GM19023 (cell line): ENCODE results near the gene CCDC85B.

Experiments used
- ATAC-seq: cut with Tn5 transposase; IDR thresholded peaks from one replicate; pipeline ENCODE4 v1.9.1; 2021; ENCODE audit warnings: mild to moderate bottlenecking, moderate library complexity; ENCODE audit not compliant: unreplicated experiment

The CCDC85B gene

GRCh38 chr11:65857500-65857852, 33.0 kb upstream of the CCDC85B start:
- peak; percentile 2 for ATAC-seq

DNA sequence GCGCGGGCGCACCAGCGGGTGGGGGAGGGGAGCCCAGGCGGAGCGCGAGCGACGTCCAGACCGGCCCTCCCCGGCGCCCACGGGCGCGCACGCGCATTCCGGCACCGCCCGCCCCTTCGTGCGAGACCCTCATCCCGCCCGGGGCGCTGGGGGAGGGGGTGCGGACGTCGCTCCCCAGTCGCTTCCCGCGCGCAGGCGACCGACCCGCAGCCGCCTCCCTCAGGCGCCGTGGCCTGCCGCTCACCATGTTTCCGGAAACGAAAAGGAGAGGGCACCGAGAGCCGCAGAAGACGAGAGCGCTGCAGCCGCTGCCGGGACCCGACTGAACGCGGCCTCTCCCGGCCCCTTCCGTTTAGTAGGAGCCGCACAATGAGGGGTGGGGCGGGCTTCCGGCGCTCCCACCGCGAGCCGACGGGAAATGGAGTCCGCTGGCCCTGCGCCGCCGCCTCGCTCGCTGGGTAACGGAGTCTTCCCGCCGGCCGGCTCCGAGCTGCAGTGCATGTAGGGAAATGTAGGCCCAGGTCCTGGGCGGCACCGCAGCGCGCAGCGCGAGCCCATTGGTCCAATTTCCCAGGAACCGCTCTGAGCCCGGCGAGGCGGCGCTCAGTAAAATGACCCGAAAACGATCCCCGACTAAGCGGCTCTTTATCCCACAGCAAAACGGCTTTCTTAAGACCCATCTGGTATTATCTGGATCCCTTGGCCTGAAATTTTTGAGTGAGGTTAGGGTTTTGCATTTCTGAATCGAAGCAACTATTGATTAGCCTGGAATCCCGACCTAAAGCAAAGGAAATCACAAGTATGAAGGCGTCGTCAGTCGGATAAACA, 32.4 kb upstream of the CCDC85B start, which contains the start of gene CFL1:
Gene CFL1, minus strand, starts transcription at position 328 of the 828 bp plus-strand sequence. Its CDS starts 81 bp downstream, at position 247.
- peak; percentile 38 for ATAC-seq

DNA sequence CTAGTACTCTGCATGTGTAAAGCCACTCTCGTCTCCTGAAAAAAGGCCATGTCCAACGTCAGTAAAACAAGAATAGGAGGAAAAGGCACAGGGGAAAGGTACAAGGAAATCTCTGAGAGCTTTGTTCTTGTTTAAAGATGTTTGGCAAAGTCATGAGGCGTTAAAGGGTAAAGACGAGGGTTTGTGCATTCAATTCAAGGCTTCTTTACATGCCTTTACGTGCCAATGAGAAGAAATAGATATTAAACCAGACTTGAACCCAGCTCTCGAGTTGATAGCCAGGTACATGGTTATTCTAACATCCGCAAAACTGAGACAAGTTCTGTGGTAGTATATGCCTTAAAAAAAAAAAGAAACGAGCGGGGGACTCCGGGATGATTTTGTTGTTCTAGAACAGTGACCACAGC, 31.8 kb upstream of the CCDC85B start:
- no peak for ATAC-seq

DNA sequence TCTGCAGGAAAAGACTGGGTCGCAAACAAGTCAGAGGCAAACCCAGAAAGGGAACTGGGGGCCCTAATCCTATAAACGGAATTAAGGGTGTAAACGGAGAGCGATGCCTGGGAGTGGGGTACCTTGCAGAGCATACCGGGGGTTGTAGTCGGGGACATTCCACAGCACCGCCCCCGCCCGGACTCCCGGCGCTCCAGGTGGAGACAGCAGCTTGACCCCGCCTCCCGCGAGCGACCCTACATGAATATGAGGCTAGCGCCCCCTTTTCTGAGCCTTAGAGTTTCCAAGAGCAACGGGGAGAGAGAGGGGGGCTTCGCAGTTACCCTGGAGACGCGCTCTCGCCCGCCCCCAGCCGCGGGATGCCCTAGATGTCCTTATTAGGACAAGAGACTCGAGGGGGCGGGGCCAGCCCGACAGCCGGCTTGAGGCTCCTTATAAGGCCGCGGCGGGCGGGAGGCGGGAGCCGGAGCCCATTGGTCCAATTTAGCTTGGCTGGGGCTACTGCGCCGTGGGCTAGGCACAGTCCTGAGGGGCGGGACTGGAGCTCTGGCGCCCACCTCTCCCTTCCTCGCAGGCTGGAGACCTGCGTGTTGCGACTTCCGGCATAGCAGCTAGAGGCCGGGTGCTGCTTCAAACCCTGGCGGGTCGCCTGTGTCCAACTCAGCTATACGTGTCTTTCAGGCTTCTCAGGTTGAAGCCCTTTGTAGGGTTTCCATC, 31.2 kb upstream of the CCDC85B start:
- ATAC-seq = peak; percentile 50

DNA sequence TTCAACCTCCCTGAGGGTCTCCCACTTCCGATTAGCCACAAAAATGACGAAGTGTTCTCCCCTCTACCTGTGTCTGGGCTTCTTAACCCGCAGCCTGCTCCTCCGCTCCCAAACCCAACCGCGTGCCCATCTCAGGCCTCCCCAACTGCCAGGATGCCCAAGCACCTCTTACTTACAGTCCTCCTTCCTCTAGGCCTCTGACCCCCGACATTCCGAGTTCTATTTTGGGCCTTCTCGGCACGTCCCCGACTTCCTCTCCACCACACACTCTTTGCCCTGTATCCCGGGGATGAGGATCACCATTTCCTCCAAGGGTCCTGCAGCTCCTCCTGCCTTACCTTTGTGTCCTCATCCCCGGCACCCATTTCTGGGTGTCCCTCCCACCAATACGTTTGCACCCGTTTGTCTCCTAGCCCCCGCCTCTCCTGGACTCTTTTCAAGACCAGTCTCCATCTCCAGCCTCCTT, 30.6 kb upstream of the CCDC85B start:
- no peak for ATAC-seq

GRCh38 chr11:65860278-65861164, 30.0 kb upstream of the CCDC85B start, which contains the start of gene MUS81:
Gene MUS81, plus strand, starts transcription at chr11:65860433. Its CDS starts 321 bp downstream, at chr11:65860754.
- peak; percentile 30 for ATAC-seq

DNA sequence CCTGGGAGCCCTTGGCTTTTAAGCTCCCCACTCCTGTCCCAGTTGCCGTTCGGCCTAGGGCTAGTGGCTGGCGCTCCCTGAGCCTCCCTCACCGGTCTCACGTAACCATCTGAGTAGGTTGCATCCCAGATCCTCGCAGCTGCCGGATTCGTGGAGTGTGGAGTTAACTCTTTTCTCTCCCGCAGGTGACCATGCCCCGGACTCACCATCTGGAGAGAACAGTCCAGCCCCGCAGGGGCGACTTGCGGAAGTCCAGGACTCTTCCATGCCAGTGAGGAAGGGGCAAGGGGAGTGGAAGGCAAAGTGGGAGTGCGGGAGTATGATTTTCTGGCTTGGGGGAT, 29.3 kb upstream of the CCDC85B start:
- ATAC-seq = no peak

DNA sequence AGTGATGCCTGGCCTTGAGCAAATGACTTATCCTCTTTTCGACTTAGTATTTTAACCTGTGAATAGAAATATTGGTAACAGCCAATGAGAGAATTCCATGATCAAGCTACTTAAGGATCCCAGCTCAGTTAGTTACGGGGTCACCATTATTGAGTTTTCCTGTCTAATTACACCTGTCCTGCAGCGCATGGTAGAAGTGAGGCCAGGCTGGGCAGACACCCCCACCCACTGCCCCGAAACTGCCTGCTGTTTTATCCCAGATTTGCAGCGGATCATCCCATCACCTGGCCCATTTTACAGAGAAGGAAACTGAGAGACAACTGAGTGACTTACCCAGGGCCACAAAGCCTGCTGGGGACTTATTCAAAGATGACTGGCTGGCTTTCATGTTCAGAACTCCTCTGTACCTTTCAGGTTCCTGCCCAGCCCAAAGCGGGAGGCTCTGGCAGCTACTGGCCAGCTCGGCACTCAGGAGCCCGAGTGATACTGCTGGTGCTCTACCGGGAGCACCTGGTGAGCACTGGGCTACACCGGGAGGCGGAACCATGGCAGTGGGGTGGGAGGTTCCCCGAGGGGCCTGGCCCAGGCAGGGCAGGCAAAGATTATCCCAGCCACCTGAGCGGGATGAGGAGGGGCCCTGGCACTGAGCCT, 28.8 kb upstream of the CCDC85B start:
- no peak for ATAC-seq

- ATAC-seq = no peak
Measured at GRCh38 chr11:65862191-65862735, 28.2 kb upstream of the CCDC85B start.

DNA sequence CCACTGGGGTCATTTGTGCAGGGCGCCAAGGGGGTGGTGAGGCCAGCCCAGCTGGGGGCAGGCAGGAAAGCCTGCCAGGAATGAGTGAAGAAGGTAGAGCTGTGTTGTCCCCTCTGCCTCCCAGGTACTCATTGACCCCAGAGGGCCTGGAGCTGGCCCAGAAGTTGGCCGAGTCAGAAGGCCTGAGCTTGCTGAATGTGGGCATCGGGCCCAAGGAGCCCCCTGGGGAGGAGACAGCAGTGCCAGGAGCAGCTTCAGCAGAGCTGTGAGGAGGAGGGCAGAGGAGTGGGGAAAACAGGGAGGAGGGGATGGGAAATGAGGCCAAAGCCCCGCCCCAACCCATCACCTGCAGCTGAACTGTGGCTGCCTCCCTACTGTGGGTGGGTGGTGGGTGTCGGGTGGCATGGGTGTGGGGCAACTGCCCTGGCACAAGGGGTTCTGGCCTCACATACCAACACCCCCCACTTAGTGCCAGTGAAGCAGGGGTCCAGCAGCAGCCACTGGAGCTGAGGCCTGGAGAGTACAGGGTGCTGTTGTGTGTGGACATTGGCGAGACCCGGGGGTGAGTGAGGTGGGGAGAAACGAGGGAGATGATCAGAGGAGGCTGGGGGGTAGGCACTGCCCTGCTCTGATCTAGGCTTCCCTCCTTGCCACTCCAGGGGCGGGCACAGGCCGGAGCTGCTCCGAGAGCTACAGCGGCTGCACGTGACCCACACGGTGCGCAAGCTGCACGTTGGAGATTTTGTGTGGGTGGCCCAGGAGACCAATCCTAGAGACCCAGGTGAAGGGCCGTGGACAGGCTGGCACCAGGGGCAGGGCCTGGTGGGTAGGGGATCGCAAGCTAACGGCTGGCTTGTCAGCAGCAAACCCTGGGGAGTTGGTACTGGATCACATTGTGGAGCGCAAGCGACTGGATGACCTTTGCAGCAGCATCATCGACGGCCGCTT, 27.3 kb upstream of the CCDC85B start:
- ATAC-seq = no peak

DNA sequence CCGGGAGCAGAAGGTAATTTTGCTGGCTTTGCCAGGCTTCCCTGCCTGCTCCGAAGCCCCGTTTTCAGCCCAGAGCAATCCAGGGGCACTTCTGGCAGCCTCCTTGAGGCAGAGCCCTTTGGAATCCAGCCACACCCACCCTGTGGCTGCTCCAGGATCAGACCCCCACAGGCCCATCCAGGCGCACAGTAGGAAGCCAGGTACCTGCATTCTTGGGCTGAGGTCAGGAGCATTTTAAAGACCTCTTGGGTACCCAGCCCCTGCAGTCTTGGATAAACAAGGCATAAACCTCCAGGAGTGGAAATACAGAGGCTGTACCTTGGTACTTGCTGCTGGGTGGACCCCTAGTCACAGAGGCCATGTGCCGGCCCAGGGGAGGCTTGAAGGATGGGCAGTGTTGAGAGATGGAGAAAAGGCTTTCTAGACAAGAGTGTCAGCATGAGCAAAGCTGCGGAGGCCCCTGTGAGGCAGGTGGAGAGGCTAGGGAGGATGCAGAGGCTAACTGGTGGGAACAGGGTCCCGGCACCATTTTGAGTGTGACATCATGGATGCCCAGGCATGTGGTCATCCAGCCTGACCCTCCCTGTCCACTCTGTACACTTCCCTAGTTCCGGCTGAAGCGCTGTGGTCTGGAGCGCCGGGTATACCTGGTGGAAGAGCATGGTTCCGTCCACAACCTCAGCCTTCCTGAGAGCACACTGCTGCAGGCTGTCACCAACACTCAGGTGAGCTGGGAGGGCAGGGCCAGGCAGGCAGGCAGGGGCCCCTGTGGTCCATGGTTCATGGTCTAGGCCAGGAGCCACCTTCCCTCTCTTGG, 26.4 kb upstream of the CCDC85B start:
- no peak for ATAC-seq

- ATAC-seq = no peak
Measured at GRCh38 chr11:65864706-65865471, 25.6 kb upstream of the CCDC85B start.

GRCh38 chr11:65865550-65866172, 24.8 kb upstream of the CCDC85B start:
- ATAC-seq = no peak

GRCh38 chr11:65866509-65867283, 23.8 kb upstream of the CCDC85B start:
- no peak for ATAC-seq

DNA sequence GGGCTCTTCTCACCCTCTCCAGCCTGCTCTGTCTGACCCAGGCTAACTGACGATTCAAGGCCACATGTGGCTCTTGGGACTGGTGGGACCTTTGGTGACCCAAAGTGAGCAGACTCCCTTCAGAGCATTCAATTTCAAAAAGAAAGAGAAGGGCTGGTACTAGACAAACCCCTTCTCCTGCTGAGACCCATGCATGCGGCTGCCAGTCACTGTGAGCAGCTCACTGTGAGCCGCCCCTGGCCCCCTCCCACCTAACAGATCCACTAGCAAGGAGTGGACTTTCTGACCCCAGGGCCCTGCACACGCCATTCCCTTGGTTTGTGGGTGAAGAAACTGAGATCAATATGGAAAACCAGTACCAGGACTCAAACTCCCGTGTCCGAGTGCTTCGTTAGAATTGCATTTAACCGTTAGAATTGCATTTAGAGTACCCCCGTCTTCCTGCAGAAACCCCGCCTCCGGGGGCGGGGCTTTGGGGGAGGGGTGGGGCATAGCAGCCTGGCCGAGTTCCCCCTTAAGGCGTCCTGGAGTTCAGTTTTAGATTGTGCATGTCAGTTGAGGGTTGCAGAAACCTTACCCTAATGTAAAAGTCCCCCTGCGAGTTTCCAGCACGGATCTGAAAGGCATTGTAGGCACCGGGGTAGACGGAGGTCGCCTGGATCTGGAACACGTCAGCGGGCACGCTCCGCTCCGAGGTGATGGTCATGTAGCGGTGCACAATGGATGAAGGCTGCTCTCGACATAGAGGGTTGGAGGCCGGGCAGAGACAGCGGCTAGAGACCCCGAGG, 23.0 kb upstream of the CCDC85B start:
- no peak for ATAC-seq
